HS-5 (cell line): ENCODE results near the gene NEK4.

Experiments used
- DNase-seq: peaks from one replicate; pipeline ENCODE4 v3.0.0-alpha.2; 2012; ENCODE audit warnings: low read depth

The NEK4 gene

DNA sequence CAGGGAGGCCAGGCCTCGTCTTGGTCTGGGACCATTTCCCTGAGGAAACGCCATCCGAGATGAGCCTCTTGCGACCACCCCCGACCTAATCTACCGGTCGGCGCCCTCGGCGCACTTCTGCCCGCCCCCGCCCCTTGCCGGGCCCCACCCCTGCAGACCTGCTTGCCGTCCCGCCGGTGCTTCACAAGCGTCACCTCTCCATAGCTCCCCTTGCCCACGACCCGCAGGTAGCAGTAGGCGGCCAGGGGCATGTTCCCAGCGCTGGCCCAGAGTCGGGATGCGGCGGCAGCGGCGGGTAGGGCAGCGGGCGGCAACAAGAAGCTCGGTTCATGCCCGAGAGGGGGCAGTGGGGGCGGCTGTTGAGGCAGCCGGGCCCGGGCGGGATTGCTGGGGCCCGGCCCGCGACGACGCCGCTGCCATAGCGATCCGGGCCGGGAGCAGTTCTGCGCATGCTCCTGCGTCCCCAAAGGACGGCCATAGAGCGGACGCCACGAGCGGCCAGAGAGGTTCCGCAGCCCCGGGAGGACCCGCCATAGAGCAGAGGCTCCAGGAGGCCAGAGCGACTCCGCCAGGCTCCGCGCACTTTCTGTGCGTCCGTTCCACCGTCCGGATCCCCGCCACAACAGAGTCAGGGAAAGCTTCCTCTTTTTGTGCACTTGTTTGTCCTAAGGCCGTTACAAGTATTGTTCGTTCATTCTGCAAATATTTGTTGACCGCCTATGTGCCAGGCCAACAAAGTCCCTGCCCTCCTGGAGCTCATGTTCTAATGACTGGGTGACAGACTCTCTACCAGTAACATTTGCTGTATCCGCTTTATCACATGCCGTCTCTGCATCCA is at the start of gene NEK4:
NEK4 (minus strand) TSS at position 445 of the 838 bp plus-strand sequence; CDS start at position 251, 194 bp downstream.
- peak; percentile 63 for DNase-seq

GRCh38 chr3:52819936-52820335 is 49.2 kb upstream of the NEK4 start:
- no peak for DNase-seq

DNA sequence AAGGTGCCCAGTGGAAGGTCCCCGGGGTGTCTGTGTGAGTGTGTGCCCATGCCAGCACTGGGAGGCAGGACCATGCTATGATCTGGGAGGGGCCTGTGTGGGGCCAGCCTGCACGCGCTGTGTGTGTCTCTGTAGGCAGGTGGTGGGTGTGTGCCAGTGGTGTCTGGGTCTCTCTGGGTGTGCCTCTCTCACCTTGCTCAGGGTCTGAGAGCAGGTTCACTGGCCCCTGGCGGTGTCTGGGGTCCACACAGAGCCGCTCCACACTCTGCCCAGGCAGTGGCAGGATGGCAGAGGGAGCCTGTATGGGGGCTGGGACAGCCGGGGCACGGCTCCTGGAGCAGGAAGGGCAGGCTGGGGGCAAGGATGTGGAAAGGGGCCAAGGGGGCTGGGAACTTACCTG is 47.1 kb upstream of the NEK4 start:
- no peak for DNase-seq

GRCh38 chr3:52817221-52817620 is 46.5 kb upstream of the NEK4 start:
- DNase-seq: no peak

- no peak for DNase-seq
These were observed 45.9 kb upstream of the NEK4 start for GRCh38 chr3:52816654-52817053.

- no peak for DNase-seq
These were observed 45.5 kb upstream of the NEK4 start for GRCh38 chr3:52816199-52816598.

DNA sequence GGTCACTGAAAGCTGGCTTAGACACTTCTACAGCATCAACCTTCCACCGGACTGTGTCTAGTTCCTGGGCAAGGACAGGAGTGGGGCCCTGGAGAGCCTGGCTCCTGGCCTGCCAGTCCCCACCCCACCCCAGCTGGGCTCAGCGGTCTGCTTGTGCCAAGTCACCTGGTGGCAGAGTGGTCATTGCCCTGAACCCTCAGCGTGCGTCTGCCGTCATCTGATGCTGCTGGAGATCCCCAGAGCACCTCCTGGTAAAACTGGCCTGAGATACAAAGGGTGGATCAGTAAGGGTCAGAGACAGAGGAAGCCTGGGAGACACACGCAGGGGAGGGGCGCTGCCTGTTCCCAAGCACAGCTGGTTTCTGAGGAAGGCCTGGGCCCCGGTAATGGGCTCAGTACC is 43.1 kb upstream of the NEK4 start:
- no peak for DNase-seq

DNA sequence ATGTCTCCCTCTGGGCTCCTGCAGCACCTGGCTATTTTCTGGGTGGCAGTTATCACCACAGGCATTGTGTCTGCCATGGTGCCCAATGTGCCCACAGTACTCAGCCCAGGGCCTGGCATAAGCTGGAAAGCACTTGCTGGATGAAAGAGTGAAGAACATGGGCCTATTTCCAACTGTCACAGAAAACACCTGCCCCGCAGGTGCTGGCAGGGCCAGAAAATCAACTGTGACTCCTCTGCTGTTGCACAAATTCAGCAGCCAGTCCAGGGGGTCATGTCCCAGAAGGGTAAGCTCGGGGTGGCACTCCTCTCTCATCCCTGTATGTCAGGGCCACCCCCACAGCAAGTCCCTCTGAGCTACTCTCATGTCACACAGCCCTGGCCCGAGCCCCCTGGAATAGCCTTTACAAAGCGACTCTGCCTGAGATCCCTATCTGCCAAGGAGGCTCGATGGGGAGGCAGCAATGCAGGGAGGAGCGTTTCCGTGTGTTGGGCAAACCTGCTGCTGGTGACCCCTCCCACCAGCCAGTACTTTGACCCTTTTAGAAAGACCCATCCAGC is 40.8 kb upstream of the NEK4 start:
- no peak for DNase-seq

- DNase-seq: no peak
These were observed 40.2 kb upstream of the NEK4 start for GRCh38 chr3:52810923-52811322.

GRCh38 chr3:52809662-52810377 is 39.1 kb upstream of the NEK4 start:
- no peak for DNase-seq

- no peak for DNase-seq
These were observed 38.4 kb upstream of the NEK4 start for GRCh38 chr3:52809149-52809548.

- no peak for DNase-seq
These were observed 34.7 kb upstream of the NEK4 start for GRCh38 chr3:52805270-52806039.

DNA sequence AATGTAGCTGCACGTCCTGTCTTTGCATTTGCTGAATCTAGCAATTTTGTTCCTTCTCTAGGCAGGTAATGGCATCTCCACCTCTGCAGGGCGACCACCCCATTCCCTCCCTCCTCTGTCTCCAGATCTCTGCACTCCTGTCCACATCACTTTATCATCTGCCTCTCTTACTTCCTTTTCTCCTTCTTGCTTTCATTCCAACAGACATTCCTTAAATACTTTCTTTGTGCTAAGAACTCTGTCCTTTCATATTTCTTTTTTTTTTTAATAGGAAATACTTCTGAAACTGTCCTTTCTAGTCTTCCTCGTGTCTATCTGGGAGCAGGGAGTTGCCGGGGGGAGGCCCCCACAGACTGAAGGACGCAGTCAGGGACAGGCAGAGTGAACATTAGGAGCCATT is 31.1 kb upstream of the NEK4 start:
- DNase-seq: no peak

DNA sequence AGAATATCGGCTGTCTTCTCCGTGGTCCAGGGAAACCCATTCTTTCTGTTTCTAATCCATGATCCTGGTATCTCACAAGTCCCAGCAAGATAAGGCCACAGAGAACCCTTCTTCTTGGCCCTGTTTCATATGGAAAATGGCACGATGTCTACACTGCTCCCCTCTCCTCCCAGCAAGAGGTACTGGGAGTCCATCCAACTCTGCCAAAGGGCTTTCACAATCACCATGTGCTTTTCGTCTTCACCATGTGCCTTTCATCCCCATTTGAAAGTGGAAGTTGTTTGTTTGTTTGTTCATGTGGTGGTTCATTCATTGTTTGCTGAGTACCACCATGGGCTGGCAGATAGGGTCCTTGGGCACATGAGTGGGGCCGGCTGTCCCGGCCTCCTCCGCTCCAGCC is 29.3 kb upstream of the NEK4 start:
- DNase-seq: no peak

DNA sequence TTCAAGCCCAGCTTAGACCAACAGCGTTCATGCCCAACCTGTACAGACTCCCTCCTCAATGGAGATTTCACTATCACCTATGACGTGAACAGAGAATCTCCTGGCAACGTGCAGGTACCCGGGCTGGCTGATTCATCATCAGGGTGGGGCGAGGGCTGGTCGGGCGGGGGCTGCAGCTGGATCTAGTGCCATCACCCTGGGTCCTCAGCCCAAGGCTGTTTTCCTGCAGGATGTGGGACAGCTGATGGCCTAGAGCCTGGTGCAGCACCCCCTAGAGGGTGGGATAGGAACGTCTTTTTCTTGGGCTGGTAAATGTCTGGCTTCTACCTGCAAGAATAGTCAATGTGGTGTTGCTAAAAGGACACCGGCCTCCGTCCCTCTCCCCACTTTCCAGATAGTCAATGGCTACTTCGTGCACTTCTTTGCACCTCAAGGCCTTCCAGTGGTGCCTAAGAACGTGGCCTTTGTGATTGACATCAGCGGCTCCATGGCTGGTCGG is 28.3 kb upstream of the NEK4 start:
- DNase-seq: no peak

- no peak for DNase-seq
These were observed 27.7 kb upstream of the NEK4 start for GRCh38 chr3:52798376-52798977.

DNA sequence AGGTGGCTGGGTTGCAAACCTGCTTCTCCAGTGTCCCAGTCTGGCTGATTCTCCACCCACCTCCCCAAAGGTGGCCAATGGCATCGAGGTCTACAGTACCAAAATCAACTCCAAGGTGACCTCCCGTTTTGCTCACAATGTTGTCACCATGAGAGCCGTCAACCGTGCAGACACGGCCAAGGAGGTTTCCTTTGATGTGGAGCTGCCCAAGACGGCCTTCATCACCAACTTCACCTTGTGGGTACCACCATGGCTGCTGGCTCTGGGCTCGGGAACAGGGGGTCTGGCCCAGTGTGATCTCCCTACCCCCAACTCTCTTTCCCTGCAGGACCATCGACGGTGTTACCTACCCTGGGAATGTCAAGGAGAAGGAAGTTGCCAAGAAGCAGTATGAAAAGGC is 25.7 kb upstream of the NEK4 start:
- no peak for DNase-seq

DNA sequence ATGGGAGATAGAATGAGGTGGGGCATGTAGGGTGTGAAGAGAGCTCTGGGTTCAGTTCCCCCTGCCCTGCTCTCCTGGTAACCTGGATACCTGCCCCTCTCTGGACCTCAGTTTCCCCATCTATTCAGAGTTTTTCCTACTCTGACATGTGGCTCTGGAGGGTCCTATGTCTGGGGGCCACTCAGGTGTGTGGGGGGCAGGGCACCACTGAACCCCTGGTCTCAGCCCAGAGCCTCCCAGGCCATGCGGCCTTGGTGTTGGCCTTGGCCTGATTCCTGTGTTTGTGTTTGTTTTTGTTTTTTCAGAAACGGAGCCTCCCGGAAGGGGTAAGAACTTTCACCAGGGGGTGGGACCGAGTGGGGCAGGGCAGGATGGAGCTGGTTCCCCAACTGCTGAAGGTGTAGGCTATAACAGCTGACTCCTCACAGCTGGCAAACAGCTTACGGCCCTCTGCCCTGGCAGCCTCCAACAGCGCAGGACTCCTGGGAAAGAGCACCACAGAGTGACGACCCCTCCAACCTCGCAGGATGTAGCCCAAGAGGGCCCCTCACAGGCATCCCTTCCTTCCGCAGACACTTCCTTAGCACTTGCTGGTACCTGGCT is 24.7 kb upstream of the NEK4 start:
- no peak for DNase-seq

DNA sequence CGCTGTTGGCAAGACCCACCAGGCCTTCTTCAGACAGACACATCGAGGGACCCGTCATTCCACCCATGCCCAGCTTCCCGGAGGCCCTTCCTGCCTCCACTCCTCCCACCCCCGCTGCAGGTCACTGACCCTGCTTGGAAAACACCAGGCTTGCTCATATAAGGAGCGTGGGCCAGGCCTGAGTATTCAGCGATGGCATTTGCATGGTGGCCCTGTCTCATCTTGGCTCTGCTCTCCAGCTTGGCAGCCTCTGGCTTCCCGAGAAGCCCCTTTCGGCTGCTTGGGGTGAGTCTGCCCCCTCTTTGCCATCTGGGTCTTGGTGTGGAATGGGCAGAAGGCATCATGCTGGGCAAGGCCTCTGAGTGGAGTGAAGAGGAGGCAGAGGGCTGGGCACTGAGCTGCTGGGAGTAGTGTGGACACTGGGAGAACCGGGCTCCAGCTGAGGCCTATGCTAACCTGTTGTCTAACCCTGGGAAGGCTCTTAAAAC is 23.9 kb upstream of the NEK4 start, which contains the start of gene ITIH3:
ITIH3 (plus strand) TSS at position 185 of the 488 bp plus-strand sequence; CDS start at position 193, 8 bp downstream.
- no peak for DNase-seq

DNA sequence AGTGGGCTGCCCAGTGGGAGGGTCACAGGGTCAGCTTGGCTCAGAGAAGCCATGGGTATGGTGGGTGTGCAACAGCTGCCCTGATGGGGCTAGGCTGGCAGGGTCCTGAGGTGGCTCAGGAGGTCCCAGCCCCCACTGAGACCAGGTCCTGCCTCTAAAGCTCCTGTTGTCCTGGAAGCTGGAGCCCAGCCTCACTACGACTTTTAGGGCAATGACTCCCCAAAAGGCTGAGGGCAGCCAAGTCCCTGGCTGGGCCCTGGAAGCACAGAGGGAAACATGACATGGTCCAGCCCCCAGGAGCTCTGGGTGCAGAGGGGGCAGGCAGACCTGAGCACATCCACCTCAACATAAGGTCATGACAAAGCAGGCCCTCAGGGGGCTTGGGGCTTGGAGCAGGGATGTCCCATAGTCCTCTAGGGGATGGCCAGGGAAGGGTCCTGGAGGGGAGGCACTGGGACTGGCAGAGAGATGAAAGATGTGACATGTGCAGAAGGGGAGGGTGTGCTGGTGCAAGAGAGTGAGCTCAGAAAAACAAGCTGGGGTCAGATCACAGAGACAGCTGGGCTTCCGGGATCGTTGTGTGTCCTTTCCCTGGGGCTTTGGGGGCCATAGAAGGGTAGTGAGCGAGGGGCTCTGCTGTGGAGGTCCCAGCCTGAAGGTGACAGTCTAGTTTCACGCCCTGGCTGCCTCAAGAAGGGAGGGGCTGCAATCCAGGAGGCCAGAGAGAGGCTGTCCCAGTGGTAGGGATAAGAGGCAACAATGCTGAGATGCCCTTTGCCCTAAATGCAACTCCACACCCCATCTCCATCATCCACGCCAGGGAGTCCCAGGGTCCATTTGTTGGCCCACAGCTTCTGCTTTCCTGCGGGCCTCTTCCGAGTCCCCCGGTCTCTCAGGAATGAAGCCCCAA is 23.2 kb upstream of the NEK4 start:
- no peak for DNase-seq
